ENCODE results near the gene MRPS15.

DNA sequence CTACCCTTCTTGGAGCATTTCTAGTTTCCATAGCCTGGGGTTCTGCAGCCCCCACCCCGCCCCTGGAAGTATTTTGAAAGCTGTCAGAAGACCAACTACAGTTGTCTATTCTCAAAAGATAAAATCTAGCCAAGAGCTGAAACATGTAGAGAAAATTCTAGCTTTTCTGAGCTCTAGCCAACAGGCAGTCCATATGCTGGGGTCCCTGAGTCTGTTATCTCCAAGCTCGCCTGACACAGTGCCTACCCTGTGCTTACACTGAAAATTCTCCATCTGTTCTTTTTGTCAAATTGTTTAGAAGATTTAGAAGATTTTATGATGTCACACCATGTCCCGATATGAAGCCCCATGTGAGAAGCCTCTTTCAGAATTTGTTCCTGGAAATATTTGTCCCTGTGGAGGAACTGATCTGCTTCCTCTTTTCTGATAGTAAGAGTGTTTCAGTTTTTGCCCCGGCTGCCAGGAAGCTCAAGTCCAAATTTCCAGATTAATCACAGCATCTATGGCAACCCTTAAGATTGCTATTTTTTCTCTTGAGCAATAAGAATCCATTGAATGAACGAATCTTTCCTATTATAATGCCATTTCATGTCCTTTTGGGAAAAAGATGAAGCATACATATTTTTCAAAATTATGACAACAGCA is 42.2 kb upstream of the MRPS15 start:
- no peak for TF ChIP-seq POLR2A (IDR thresholded peaks at IDR 0.05)
- TF ChIP-seq, protein P1, sequence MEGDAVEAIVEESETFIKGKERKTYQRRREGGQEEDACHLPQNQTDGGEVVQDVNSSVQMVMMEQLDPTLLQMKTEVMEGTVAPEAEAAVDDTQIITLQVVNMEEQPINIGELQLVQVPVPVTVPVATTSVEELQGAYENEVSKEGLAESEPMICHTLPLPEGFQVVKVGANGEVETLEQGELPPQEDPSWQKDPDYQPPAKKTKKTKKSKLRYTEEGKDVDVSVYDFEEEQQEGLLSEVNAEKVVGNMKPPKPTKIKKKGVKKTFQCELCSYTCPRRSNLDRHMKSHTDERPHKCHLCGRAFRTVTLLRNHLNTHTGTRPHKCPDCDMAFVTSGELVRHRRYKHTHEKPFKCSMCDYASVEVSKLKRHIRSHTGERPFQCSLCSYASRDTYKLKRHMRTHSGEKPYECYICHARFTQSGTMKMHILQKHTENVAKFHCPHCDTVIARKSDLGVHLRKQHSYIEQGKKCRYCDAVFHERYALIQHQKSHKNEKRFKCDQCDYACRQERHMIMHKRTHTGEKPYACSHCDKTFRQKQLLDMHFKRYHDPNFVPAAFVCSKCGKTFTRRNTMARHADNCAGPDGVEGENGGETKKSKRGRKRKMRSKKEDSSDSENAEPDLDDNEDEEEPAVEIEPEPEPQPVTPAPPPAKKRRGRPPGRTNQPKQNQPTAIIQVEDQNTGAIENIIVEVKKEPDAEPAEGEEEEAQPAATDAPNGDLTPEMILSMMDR (IDR thresholded peaks at IDR 0.05) = no peak
